ENCODE data around the gene VAX1.

- TF ChIP-seq POLR2A (IDR thresholded peaks at IDR 0.05), result no peak
- TF ChIP-seq, protein P1, sequence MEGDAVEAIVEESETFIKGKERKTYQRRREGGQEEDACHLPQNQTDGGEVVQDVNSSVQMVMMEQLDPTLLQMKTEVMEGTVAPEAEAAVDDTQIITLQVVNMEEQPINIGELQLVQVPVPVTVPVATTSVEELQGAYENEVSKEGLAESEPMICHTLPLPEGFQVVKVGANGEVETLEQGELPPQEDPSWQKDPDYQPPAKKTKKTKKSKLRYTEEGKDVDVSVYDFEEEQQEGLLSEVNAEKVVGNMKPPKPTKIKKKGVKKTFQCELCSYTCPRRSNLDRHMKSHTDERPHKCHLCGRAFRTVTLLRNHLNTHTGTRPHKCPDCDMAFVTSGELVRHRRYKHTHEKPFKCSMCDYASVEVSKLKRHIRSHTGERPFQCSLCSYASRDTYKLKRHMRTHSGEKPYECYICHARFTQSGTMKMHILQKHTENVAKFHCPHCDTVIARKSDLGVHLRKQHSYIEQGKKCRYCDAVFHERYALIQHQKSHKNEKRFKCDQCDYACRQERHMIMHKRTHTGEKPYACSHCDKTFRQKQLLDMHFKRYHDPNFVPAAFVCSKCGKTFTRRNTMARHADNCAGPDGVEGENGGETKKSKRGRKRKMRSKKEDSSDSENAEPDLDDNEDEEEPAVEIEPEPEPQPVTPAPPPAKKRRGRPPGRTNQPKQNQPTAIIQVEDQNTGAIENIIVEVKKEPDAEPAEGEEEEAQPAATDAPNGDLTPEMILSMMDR (IDR thresholded peaks at IDR 0.05 in 8 of 11, conservative IDR thresholded peaks at IDR 0.05 in 3 of 11), result no peak
- TF ChIP-seq POLR2AphosphoS5 (IDR thresholded peaks at IDR 0.05), result no peak
Measured at GRCh38 chr10:117178190-117178589, 40.1 kb upstream of the VAX1 start.
